ACHN (cell line): ENCODE data around the gene ST8SIA6.

ENCODE experiments used
- DNase-seq: peaks from one replicate; pipeline ENCODE4 v3.0.0-alpha.2; 2015
- in situ Hi-C: cut with HindIII; loops from 2 replicates; pipeline ENCODE4 v1.10.0; 2017; ENCODE audit warnings: low sequenced_read_pairs, low pct_ligation_motif_present, low pct_unique_long_range_greater_than_20kb

Gene ST8SIA6

GRCh38 chr10:17430647-17431355 lies 23.6 kb downstream of the ST8SIA6 start:
- in situ Hi-C loops: no loop called here
- peak; percentile 52 for DNase-seq

GRCh38 chr10:17429490-17429889 lies 24.9 kb downstream of the ST8SIA6 start:
- in situ Hi-C loops: no loop called here
- DNase-seq: no peak

- no peak for DNase-seq
- in situ Hi-C loops: no loop called here
These were observed 25.9 kb downstream of the ST8SIA6 start for GRCh38 chr10:17428351-17429097.

GRCh38 chr10:17427666-17428350 lies 26.6 kb downstream of the ST8SIA6 start:
- in situ Hi-C loops: no loop called here
- no peak for DNase-seq

- no peak for DNase-seq
- in situ Hi-C loops: no loop called here
These were observed 27.2 kb downstream of the ST8SIA6 start for GRCh38 chr10:17427201-17427600.

GRCh38 chr10:17426263-17426750 lies 28.1 kb downstream of the ST8SIA6 start:
- DNase-seq: no peak
- in situ Hi-C loops: no loop called here

- in situ Hi-C loops: no loop called here
- no peak for DNase-seq
These were observed 28.7 kb downstream of the ST8SIA6 start for GRCh38 chr10:17425584-17426262.

- DNase-seq: no peak
- in situ Hi-C loops: no loop called here
These were observed 30.7 kb downstream of the ST8SIA6 start for GRCh38 chr10:17423632-17424186.

GRCh38 chr10:17422931-17423330 lies 31.5 kb downstream of the ST8SIA6 start:
- in situ Hi-C loops: no loop called here
- DNase-seq: no peak

- in situ Hi-C loops: no loop called here
- no peak for DNase-seq
These were observed 36.1 kb downstream of the ST8SIA6 start for GRCh38 chr10:17418249-17418648.

- in situ Hi-C loops: no loop called here
- no peak for DNase-seq
These were observed 37.8 kb downstream of the ST8SIA6 start for GRCh38 chr10:17416442-17417211.

- no peak for DNase-seq
- in situ Hi-C loops: no loop called here
These were observed 39.2 kb downstream of the ST8SIA6 start for GRCh38 chr10:17415046-17415658.

- no peak for DNase-seq
- in situ Hi-C loops: no loop called here
These were observed 39.9 kb downstream of the ST8SIA6 start for GRCh38 chr10:17414484-17414883.

- in situ Hi-C loops: no loop called here
- DNase-seq: no peak
These were observed 40.5 kb downstream of the ST8SIA6 start for GRCh38 chr10:17413876-17414275.

- no peak for DNase-seq
- in situ Hi-C loops: no loop called here
These were observed 42.1 kb downstream of the ST8SIA6 start for GRCh38 chr10:17412323-17412722.

- no peak for DNase-seq
- in situ Hi-C loops: no loop called here
These were observed 43.5 kb downstream of the ST8SIA6 start for GRCh38 chr10:17410907-17411306.

- DNase-seq: peak; percentile 17
- in situ Hi-C loops: no loop called here
These were observed 45.1 kb downstream of the ST8SIA6 start for GRCh38 chr10:17409170-17409733.
